ENCODE data around the gene SLC25A24. TPM values are rescaled to one million over a fixed set of nuclear protein-coding genes. Genes with fewer than 3 reads are reported as not detected.
"Not testable (repeated sequence)": the region's sequence is repeated elsewhere in the genome, so short reads cannot be mapped to it uniquely, and the experiment has no call there.

SLC25A24 gene
- total RNA-seq, 1 donor from 2014 or later: 72.2 TPM

- not testable (repeated sequence) for H3K27me3 Mint-ChIP-seq (ENCODE audit: insufficient read depth, low read depth); H3K36me3 Mint-ChIP-seq; H3K4me3 ChIP-seq; H3K9ac ChIP-seq; DNase-seq (ENCODE audit: low spot score); H2AFZ ChIP-seq (replicated peaks); H4K20me1 ChIP-seq (ENCODE audit: low read depth); H3K4me1 Mint-ChIP-seq; H3K4me1 ChIP-seq; H3K4me3 Mint-ChIP-seq; H3K27me3 ChIP-seq; H3K9me3 Mint-ChIP-seq; H3F3A ChIP-seq (ENCODE audit: low read depth); H3K79me2 ChIP-seq (ENCODE audit: low read depth); H3K27ac Mint-ChIP-seq; H3K36me3 ChIP-seq; H3K9me3 ChIP-seq (ENCODE audit: low read depth); H3K27ac ChIP-seq; H3K4me2 ChIP-seq
Measured at GRCh38 chr1:108226855-108227254, 26.7 kb upstream of the SLC25A24 start.

GRCh38 chr1:108223226-108223625, 23.1 kb upstream of the SLC25A24 start:
- not testable (repeated sequence) for H3K36me3 Mint-ChIP-seq; H3K27ac Mint-ChIP-seq; H3K36me3 ChIP-seq; H3K79me2 ChIP-seq (ENCODE audit: low read depth); H2AFZ ChIP-seq (replicated peaks); H3K9ac ChIP-seq; H3K9me3 Mint-ChIP-seq; H3F3A ChIP-seq (ENCODE audit: low read depth); H3K4me2 ChIP-seq; H3K27me3 ChIP-seq; H3K9me3 ChIP-seq (ENCODE audit: low read depth); H3K27ac ChIP-seq; H3K4me3 Mint-ChIP-seq; H3K4me1 ChIP-seq; H3K4me1 Mint-ChIP-seq; H3K4me3 ChIP-seq; DNase-seq (ENCODE audit: low spot score); H3K27me3 Mint-ChIP-seq (ENCODE audit: insufficient read depth, low read depth); H4K20me1 ChIP-seq (ENCODE audit: low read depth)

- H3K36me3 ChIP-seq; H3K9ac ChIP-seq; H3K9me3 ChIP-seq (ENCODE audit: low read depth); H2AFZ ChIP-seq (replicated peaks); H3K27me3 Mint-ChIP-seq (ENCODE audit: insufficient read depth, low read depth); H3K4me1 Mint-ChIP-seq; H3K4me2 ChIP-seq; H3K9me3 Mint-ChIP-seq; H3K4me3 Mint-ChIP-seq; H3K27ac Mint-ChIP-seq; H3K27me3 ChIP-seq; DNase-seq (ENCODE audit: low spot score); H3K36me3 Mint-ChIP-seq; H3K4me3 ChIP-seq; H3F3A ChIP-seq (ENCODE audit: low read depth); H3K27ac ChIP-seq; H4K20me1 ChIP-seq (ENCODE audit: low read depth); H3K4me1 ChIP-seq; H3K79me2 ChIP-seq (ENCODE audit: low read depth): not testable (repeated sequence)
Measured at GRCh38 chr1:108217515-108218174, 17.5 kb upstream of the SLC25A24 start.

GRCh38 chr1:108217007-108217406, 16.9 kb upstream of the SLC25A24 start:
- H3K36me3 ChIP-seq; DNase-seq (ENCODE audit: low spot score); H3K9ac ChIP-seq: not testable (repeated sequence)

GRCh38 chr1:108216028-108216890, 16.1 kb upstream of the SLC25A24 start:
- not testable (repeated sequence) for H3K4me3 ChIP-seq; H3K27me3 ChIP-seq; H3K9me3 ChIP-seq (ENCODE audit: low read depth); H3K4me2 ChIP-seq; H3K27me3 Mint-ChIP-seq (ENCODE audit: insufficient read depth, low read depth); H3K4me3 Mint-ChIP-seq; H3K36me3 ChIP-seq; H3K9me3 Mint-ChIP-seq; H3K4me1 ChIP-seq; H3K79me2 ChIP-seq (ENCODE audit: low read depth); H3F3A ChIP-seq (ENCODE audit: low read depth); H3K27ac Mint-ChIP-seq; H2AFZ ChIP-seq (replicated peaks); H4K20me1 ChIP-seq (ENCODE audit: low read depth); H3K9ac ChIP-seq; H3K27ac ChIP-seq; H3K36me3 Mint-ChIP-seq; H3K4me1 Mint-ChIP-seq; DNase-seq (ENCODE audit: low spot score)

More at GRCh38 chr1:108217007-108217406, 16.9 kb upstream of the SLC25A24 start:
- not testable (repeated sequence) for H3K4me1 ChIP-seq; H4K20me1 ChIP-seq (ENCODE audit: low read depth); H3K79me2 ChIP-seq (ENCODE audit: low read depth); H3K27me3 Mint-ChIP-seq (ENCODE audit: insufficient read depth, low read depth); H3K4me2 ChIP-seq; H3K27ac Mint-ChIP-seq; H3K27me3 ChIP-seq; H3K4me1 Mint-ChIP-seq; H2AFZ ChIP-seq (replicated peaks); H3K36me3 Mint-ChIP-seq; H3K4me3 Mint-ChIP-seq; H3K9me3 ChIP-seq (ENCODE audit: low read depth); H3F3A ChIP-seq (ENCODE audit: low read depth); H3K9me3 Mint-ChIP-seq; H3K27ac ChIP-seq; H3K4me3 ChIP-seq

Measured in neural progenitor cell (in vitro differentiated cells).